Trophoblast cell (in vitro differentiated cells and primary cell): ENCODE measurements around the gene GADL1.

Source experiments
- DNase-seq, 2 donors: peaks; one replicate each; pipeline ENCODE4 v3.0.0-alpha.2; 2016
- H2AFZ ChIP-seq: 2 replicates; pipeline ENCODE4 v1.6.1; 2013; ENCODE audit warnings: low read length, moderate library complexity, mild to moderate bottlenecking; ENCODE audit not compliant: insufficient read depth, poor library complexity
- H2AK5ac ChIP-seq: 2 replicates; pipeline ENCODE4 v1.6.1; 2013; ENCODE audit warnings: mild to moderate bottlenecking, low read length
- H2BK120ac ChIP-seq: 2 replicates; pipeline ENCODE4 v1.6.1; 2013; ENCODE audit warnings: low read length, mild to moderate bottlenecking, moderate library complexity; ENCODE audit not compliant: insufficient read depth, poor library complexity
- H2BK12ac ChIP-seq: 2 replicates; pipeline ENCODE4 v1.6.1; 2013; ENCODE audit warnings: mild to moderate bottlenecking, low read length, moderate library complexity
- H2BK5ac ChIP-seq: 2 replicates; pipeline ENCODE4 v1.6.1; 2013; ENCODE audit warnings: low read length, low read depth, moderate library complexity, mild to moderate bottlenecking; ENCODE audit not compliant: poor library complexity
- H3K14ac ChIP-seq: 2 replicates; pipeline ENCODE4 v1.6.1; 2013; ENCODE audit warnings: mild to moderate bottlenecking, low read length
- H3K18ac ChIP-seq: 2 replicates; pipeline ENCODE4 v1.6.1; 2013; ENCODE audit warnings: mild to moderate bottlenecking, low read length
- H3K23ac ChIP-seq: 2 replicates; pipeline ENCODE4 v1.6.1; 2013; ENCODE audit warnings: low read length
- H3K27ac ChIP-seq: 2 replicates; pipeline ENCODE4 v1.5.1; 2013; ENCODE audit warnings: low read depth, mild to moderate bottlenecking, inconsistent platforms, low read length, moderate library complexity
- H3K27me3 ChIP-seq: 2 replicates; pipeline ENCODE4 v1.6.1; 2013; ENCODE audit warnings: inconsistent platforms, mild to moderate bottlenecking, low read length, moderate library complexity; ENCODE audit not compliant: insufficient read depth
- H3K36me3 ChIP-seq, 2 experiments: 1 replicate in 1 of 2; 2 replicates in 1 of 2; pipeline ENCODE4 v1.6.1; 2013; ENCODE audit warnings: low read length in 2 of 2, mild to moderate bottlenecking in 2 of 2, moderate library complexity in 1 of 2; ENCODE audit not compliant: insufficient read depth in 2 of 2, control insufficient read depth in 1 of 2
- H3K4ac ChIP-seq: 2 replicates; pipeline ENCODE4 v1.6.1; 2013; ENCODE audit warnings: low read depth, mild to moderate bottlenecking, low read length, moderate library complexity
- H3K4me1 ChIP-seq, 2 experiments: 1 replicate in 1 of 2; 2 replicates in 1 of 2; pipeline ENCODE4 v1.6.1; 2013; ENCODE audit warnings: low read length in 2 of 2, mild to moderate bottlenecking in 2 of 2, moderate library complexity in 1 of 2; ENCODE audit not compliant: insufficient read depth in 2 of 2, control insufficient read depth in 1 of 2
- H3K4me2 ChIP-seq: 2 replicates; pipeline ENCODE4 v1.6.1; 2013; ENCODE audit warnings: inconsistent platforms, mild to moderate bottlenecking, low read length, moderate library complexity
- H3K4me3 ChIP-seq: 2 replicates; pipeline ENCODE4 v1.5.1; 2013; ENCODE audit warnings: mild to moderate bottlenecking, low read depth, low read length, inconsistent platforms
- H3K79me1 ChIP-seq: one replicate; pipeline ENCODE4 v1.6.1; 2013; ENCODE audit warnings: low read length
- H3K79me2 ChIP-seq: 2 replicates; pipeline ENCODE4 v1.6.1; 2013; ENCODE audit warnings: low read length, mild to moderate bottlenecking; ENCODE audit not compliant: control insufficient read depth, insufficient read depth, poor library complexity
- H3K9ac ChIP-seq: 2 replicates; pipeline ENCODE4 v1.6.1; 2013; ENCODE audit warnings: mild to moderate bottlenecking, low read length
- H3K9me3 ChIP-seq: 2 replicates; pipeline ENCODE4 v1.6.1; 2013; ENCODE audit warnings: low read depth, mild to moderate bottlenecking, control low read depth, inconsistent platforms, low read length; ENCODE audit not compliant: insufficient read depth
- H4K12ac ChIP-seq: 2 replicates; pipeline ENCODE4 v1.6.1; 2013; ENCODE audit warnings: low read depth, mild to moderate bottlenecking, low read length, moderate library complexity
- H4K8ac ChIP-seq: 2 replicates; pipeline ENCODE4 v1.6.1; 2013; ENCODE audit warnings: low read depth, mild to moderate bottlenecking, low read length, moderate library complexity
- H4K91ac ChIP-seq: one replicate; pipeline ENCODE4 v1.6.1; 2013; ENCODE audit warnings: low read depth, mild to moderate bottlenecking, low read length, moderate library complexity
- WGBS: extraction: QIAGEN DNeasy Blood & Tissue Kit; methylation state at CpG from one replicate; pipeline ENCODE4 v1.1.7; 2013; ENCODE audit warnings: missing lambda C conversion rate; ENCODE audit not compliant: insufficient read length, insufficient coverage; ENCODE audit errors: extremely low coverage; 5-methylcytosine and 5-hydroxymethylcytosine counted together

GADL1 gene

DNA sequence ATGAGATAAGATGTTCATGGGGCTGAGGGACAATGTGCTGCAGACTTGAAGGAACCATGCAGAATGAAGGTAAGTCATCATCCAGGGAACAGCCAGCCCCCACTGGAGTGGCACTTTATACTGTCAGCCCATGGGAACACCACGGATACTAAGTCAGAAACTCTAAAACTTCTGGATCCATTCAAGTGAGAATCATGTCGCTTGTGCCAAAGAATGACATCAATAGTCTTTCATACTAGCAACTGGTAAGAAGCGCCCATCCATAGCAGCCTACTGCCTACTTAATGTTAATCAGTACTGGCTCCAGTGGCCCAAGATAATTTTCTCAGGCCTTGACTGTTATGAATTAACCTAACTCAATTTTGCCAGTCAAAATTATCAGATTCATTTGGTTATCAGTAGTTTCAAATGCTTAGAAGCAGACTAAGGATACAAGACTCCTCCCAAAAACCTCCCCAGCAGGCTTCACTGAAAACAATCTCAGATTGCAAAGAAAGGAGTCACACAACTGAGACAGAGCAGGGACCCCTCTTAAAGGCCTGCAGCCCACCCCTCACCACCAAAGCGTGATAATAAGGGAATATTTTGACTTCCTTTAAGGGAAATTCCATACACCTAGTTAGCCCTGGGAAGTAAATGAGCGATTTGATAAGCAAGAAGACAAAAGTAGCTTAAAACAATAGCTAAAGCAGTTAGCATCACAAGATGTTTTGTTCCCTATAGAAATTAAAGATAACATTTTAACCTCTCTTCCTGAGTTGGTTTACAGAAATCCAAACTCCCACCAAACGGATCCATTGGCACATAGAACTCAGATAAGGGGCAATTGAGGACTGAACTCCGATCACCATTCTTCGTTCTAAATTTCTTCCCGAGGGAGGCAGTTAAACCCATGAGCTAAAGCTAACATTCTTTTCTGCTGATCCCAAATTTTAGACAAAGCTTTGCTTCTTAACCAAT lies 189.2 kb downstream of the GADL1 start:
- no peaks in the 10 kb centered on the region for H3K9me3 ChIP-seq
- H3K9ac ChIP-seq: no peak overlapping the region

DNA sequence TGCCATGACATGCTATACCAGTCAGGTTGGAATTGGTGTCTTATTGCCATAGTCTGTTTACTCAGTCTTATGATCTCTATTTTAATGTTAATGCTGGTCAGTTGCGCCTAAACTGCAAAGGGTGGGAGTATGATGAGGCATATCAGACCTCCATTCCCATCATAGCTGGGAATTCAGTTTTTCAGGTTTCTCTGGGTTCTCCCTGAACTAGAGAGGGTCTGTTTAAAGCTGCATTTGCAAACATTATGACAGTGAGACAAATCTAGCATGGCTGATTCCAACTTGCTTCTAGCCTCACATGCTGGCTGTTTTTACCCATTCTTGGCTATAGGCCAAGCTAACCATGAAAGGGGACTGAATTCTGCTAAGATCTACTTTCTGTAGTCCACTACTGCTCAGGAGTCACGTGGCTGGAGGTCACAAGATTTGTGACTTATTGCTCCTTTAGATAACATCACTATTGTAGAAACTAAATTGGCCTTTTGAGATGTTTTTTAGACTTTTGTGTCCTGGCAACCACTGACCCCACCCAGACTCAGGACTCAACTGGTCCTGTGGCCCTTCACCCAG lies 191.5 kb downstream of the GADL1 start:
- no CpG with 5 or more reads among the region's 2 CpGs for WGBS

More for the DNA sequence above, 189.2 kb downstream of the GADL1 start:
- no peak for DNase-seq
- no CpG with 5 or more reads among the region's 9 CpGs for WGBS
- Histone ChIP-seq H4K8ac (no peak overlapping the region), H3K4me2 (no peak overlapping the region), H2AFZ (no peak overlapping the region), H4K12ac (no peak overlapping the region), H3K79me2 (no peaks in the 10 kb centered on the region), H3K36me3 (peaks cover 2 to 4% of the 10 kb centered on the region in 2 experiments), H3K4ac (no peak overlapping the region), H3K4me1 (no peaks in the 10 kb centered on the region), H3K23ac (no peak overlapping the region), H3K14ac (no peak overlapping the region), H2BK5ac (no peak overlapping the region), H3K79me1 (no peaks in the 10 kb centered on the region), H3K18ac (no peak overlapping the region), H2AK5ac (no peak overlapping the region), H3K27ac (no peak overlapping the region), H2BK120ac (no peak overlapping the region), H4K91ac (no peak overlapping the region), H2BK12ac (no peak overlapping the region), H3K27me3 (no peaks in the 10 kb centered on the region), H3K4me3 (no peak overlapping the region)

DNA sequence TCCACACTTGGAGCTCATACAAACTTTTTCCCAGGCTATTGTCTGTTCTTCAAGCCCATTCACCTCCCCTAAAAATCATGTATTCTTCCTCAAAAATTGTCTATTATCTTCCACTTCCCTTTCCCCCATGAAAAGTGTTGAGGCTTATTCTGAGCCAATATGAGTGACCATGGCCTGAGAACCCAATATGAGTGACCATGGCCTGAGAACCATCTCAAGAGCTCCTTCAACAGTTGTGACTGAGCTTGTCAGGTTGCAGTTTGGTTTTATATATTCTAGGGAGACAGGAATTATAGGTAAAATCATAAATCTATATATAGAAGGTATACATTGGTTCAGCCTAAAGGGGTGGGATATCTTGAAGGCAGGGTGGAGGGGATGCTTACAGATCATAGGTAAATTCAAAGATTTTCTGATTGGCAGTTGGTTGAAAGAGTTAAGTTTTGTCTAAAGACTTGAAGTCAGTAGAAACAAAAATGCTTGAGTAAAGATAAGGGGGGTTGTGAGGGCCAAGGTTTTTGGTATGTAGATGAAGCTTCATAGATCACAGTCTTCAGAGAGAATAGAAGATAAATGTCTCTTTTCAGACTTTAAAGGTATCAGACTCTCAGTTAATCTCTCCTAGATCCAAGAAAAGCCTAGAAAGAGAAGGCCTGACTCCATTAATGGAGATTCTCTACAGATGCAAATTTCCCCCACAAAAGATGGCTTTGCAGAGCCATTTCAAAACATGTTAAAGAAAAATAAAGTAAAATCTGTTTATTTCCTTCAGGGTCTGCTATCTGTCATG lies 192.2 kb downstream of the GADL1 start:
- Histone ChIP-seq H3K18ac (no peak overlapping the region), H2AK5ac (no peak overlapping the region), H3K14ac (no peak overlapping the region), H3K4me2 (no peak overlapping the region), H3K9ac (no peak overlapping the region), H3K4me3 (no peak overlapping the region), H2BK5ac (no peak overlapping the region), H4K12ac (no peak overlapping the region), H3K79me1 (no peaks in the 10 kb centered on the region), H2BK120ac (no peak overlapping the region), H3K9me3 (no peaks in the 10 kb centered on the region), H3K27me3 (no peaks in the 10 kb centered on the region), H3K23ac (no peak overlapping the region), H2BK12ac (no peak overlapping the region), H3K36me3 (peaks cover 2 to 4% of the 10 kb centered on the region in 2 experiments), H3K27ac (no peak overlapping the region), H2AFZ (no peak overlapping the region), H3K4ac (no peak overlapping the region), H4K8ac (no peak overlapping the region), H4K91ac (no peak overlapping the region), H3K79me2 (no peaks in the 10 kb centered on the region), H3K4me1 (no peaks in the 10 kb centered on the region)
- DNase-seq: no peak

More for the DNA sequence above, 191.5 kb downstream of the GADL1 start:
- no peaks in the 10 kb centered on the region for H3K4me1 ChIP-seq
- no peak overlapping the region for H3K27ac ChIP-seq
- no peak overlapping the region for H3K4ac ChIP-seq
- H3K27me3 ChIP-seq: no peaks in the 10 kb centered on the region
- H4K12ac ChIP-seq: no peak overlapping the region
- no peak for DNase-seq
- no peaks in the 10 kb centered on the region for H3K9me3 ChIP-seq
- no peak overlapping the region for H3K9ac ChIP-seq
- no peaks in the 10 kb centered on the region for H3K79me1 ChIP-seq
- no peak overlapping the region for H3K23ac ChIP-seq
- no peak overlapping the region for H4K91ac ChIP-seq
- no peak overlapping the region for H3K4me2 ChIP-seq
- H3K14ac ChIP-seq: no peak overlapping the region
- no peak overlapping the region for H2BK120ac ChIP-seq
- H3K36me3 ChIP-seq: peaks cover 2 to 4% of the 10 kb centered on the region in 2 experiments
- no peak overlapping the region for H2BK12ac ChIP-seq
- H3K79me2 ChIP-seq: no peaks in the 10 kb centered on the region
- H4K8ac ChIP-seq: no peak overlapping the region
- H2AK5ac ChIP-seq: no peak overlapping the region
- H2BK5ac ChIP-seq: no peak overlapping the region
- H2AFZ ChIP-seq: no peak overlapping the region
- H3K4me3 ChIP-seq: no peak overlapping the region
- H3K18ac ChIP-seq: no peak overlapping the region

DNA sequence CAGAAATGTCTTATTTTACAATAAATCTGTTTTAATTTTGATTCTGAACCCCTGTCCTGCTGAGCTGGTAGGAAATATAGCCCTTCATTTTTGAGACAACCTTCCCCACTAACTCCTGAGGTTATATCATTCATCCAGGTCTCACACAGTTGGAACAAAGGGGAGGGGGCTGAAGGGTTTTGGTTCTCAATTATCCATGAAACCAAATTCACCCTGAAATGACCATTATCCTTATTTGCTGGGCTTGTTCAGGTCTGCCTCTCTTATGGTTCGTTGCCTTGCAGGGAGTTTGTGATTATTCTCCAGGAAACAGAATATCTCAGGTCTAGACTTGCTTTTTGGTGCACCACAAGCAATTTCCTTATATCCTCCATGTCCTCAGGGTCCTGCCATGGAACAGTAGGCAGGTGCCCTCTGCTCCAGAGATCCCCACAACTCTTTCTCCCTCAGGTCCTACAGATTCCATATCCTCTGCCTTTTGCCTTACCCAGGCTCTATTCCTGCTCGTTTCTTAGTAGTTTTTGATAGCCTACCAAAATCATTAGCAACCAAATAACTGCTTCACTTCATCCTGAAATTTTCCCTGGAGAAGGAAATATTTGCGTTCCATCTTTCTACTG lies 193.6 kb downstream of the GADL1 start:
- Histone ChIP-seq H3K4me2 (no peak overlapping the region), H3K4ac (no peak overlapping the region), H3K79me1 (no peaks in the 10 kb centered on the region), H2BK120ac (no peak overlapping the region), H3K14ac (no peak overlapping the region), H2BK12ac (no peak overlapping the region), H3K9me3 (no peaks in the 10 kb centered on the region), H2AFZ (no peak overlapping the region), H3K27ac (no peak overlapping the region), H3K79me2 (no peaks in the 10 kb centered on the region), H3K9ac (no peak overlapping the region), H3K18ac (no peak overlapping the region), H3K36me3 (peaks cover 2 to 7% of the 10 kb centered on the region in 2 experiments), H3K27me3 (no peaks in the 10 kb centered on the region), H3K4me1 (no peaks in the 10 kb centered on the region), H4K8ac (no peak overlapping the region), H3K23ac (no peak overlapping the region), H4K12ac (no peak overlapping the region), H2BK5ac (no peak overlapping the region), H2AK5ac (no peak overlapping the region), H3K4me3 (no peak overlapping the region), H4K91ac (no peak overlapping the region)
- DNase-seq: no peak
- no CpG with 5 or more reads among the region's 3 CpGs for WGBS
